Measurements from ENCODE around the gene DYNC2LI1.

- TF ChIP-seq CTCF (conservative IDR thresholded peaks at IDR 0.05; ENCODE audit: low read length) (no peak), EZH2phosphoT487 (IDR thresholded peaks at IDR 0.05; ENCODE audit: borderline replicate concordance, low read depth, low read length) (no peak)
Measured at GRCh38 chr2:43832457-43832856, 58.6 kb downstream of the DYNC2LI1 start.

All from OCI-LY7 (cell line).